ENCODE data around the gene LRRC47. TPM values are rescaled to one million over a fixed set of nuclear protein-coding genes. Genes with fewer than 3 reads are reported as not detected.

The LRRC47 gene
- total RNA-seq, 2 donors from 2014 or later, result 42.4 to 53.8 TPM

DNA sequence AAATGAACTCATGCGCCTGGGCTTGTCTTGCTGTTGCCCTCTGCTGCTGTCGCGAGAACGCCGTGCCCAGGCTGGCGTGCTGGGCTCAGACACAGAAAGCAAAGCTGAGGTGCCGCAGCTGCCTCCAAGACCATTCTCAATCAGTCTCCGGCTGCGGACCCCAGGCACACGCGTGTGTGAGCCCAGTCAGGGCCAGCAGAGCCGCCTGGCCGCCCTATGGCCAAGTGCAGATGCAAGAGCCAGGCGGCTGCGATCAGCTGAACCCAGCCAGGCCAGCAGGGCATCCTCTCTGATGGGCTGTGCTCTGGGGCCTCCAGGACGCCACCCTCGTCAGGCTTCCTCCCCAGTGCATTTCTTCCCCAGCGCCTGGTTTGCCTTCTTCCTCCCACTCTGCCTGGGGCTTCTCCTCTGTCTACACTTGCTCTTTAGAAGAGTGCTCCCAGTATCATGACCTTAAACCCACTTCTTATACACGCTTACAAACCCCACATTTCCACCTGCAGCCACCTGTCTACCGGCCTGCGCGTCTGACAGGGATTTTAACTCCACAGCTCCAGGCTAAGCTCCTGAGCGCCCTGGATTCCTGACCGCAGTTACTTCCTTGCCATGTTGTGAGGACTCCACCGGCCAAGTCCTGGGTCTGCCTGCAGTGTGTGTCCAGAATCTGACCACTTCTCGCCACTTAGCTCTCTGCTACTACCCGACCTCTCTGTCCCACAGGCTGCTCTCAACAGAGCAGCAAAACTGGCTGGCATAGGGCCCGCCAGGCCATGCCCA lies 21.7 kb upstream of the LRRC47 start:
- no peaks in the 10 kb centered on the region for H3K9me3 ChIP-seq
- no peaks in the 10 kb centered on the region for H3K4me1 ChIP-seq (replicated peaks)
- DNase-seq (ENCODE audit: low spot score), result no peak
- intact Hi-C loops (cut with DNase I), result no loop called here
- no peaks in the 10 kb centered on the region for H3K27me3 ChIP-seq (replicated peaks; ENCODE audit: insufficient read depth)
- H3K27ac ChIP-seq, result no peak overlapping the region
- no peak for TF ChIP-seq POLR2AphosphoS5 (IDR thresholded peaks at IDR 0.05)
- TF ChIP-seq, protein P1, sequence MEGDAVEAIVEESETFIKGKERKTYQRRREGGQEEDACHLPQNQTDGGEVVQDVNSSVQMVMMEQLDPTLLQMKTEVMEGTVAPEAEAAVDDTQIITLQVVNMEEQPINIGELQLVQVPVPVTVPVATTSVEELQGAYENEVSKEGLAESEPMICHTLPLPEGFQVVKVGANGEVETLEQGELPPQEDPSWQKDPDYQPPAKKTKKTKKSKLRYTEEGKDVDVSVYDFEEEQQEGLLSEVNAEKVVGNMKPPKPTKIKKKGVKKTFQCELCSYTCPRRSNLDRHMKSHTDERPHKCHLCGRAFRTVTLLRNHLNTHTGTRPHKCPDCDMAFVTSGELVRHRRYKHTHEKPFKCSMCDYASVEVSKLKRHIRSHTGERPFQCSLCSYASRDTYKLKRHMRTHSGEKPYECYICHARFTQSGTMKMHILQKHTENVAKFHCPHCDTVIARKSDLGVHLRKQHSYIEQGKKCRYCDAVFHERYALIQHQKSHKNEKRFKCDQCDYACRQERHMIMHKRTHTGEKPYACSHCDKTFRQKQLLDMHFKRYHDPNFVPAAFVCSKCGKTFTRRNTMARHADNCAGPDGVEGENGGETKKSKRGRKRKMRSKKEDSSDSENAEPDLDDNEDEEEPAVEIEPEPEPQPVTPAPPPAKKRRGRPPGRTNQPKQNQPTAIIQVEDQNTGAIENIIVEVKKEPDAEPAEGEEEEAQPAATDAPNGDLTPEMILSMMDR (IDR thresholded peaks at IDR 0.05), result no peak
- TF ChIP-seq POLR2A (IDR thresholded peaks at IDR 0.05), result no peak
- 89% methylated on average over 28 of the region's 28 CpGs for WGBS
- no peak overlapping the region for H3K4me3 ChIP-seq
- H3K36me3 ChIP-seq, result peaks cover 0 to 11% of the 10 kb centered on the region in 2 donors

DNA sequence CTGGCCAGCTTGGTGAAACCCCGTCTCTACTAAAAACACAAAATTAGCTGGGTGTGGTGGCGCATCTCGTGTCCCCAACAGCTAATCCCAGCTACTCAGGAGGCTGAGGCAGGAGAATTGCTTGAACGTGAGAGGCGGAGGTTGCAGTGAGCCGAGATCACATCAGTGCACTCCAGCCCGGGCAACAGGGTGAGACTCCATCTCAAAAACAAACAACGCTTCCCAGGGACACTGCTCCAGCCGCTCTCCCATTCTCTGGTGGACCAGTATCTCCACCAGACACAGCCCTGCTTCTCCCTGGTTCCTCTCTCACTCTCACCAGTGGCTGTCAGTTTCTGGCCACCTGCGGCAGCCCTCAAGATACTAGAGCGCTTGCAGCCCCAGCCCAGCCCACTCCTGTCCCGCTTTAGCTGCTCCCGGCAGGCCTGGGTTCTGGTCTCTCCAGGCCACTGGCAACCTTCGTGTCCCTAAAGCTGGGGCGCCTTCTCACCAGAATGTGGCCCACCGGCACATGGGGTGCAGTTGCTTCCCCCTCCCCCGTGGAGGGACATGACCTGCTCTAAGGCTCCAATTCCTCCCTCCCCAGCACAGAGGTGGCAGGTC lies 20.9 kb upstream of the LRRC47 start:
- intact Hi-C loops (cut with DNase I), result no loop called here
- DNase-seq (ENCODE audit: low spot score), result no peak
- 93% methylated on average over 17 of the region's 17 CpGs for WGBS
- Histone ChIP-seq H3K4me3 (no peak overlapping the region), H3K27ac (no peak overlapping the region), H3K27me3 (replicated peaks; ENCODE audit: insufficient read depth) (no peaks in the 10 kb centered on the region), H3K9me3 (no peaks in the 10 kb centered on the region), H3K4me1 (replicated peaks) (no peaks in the 10 kb centered on the region), H3K36me3 (peaks cover 0 to 9% of the 10 kb centered on the region in 2 donors)
- TF ChIP-seq POLR2A (IDR thresholded peaks at IDR 0.05) (no peak), POLR2AphosphoS5 (IDR thresholded peaks at IDR 0.05) (no peak)
- TF ChIP-seq, protein P1 (IDR thresholded peaks at IDR 0.05), result no peak

DNA sequence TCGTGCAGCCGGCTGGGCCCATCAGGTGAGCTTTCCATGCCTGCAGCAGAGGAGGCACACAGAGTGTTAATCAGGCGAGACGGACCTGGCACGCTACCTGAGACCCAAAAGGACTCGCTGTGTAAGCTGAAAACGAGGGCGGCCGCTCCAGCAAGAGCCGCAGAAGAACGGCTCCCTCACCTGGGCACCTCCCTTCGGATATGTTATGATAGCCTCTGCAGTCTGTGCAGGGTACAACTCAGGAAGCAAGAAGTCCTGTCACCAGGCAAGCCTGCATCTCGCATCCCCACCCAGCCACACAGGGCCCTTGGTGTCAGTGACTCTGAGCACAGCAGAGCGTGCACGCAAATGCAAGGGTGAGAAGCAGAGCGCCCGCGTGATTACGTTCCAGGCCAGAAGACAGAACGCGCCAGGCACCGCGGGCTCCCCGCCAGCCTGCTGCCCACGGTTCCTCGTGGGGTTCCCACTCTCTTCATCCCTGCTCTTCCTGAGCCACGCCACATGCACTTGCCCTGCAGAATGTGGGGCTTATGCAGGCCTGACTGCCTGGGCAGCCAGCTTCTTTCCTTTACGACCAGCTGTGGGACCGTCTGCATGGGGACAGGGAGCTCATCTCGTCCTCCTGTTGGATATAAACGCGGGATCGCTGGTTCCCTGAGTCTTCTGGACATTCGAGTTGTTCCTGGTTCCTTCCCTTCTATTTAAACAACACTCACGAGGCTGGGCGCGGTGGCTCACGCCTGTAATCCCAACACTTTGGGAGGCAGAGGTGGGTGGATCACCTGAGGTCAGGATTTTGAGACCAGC lies 20.2 kb upstream of the LRRC47 start:
- H3K4me3 ChIP-seq, result no peak overlapping the region
- no peaks in the 10 kb centered on the region for H3K4me1 ChIP-seq (replicated peaks)
- no peaks in the 10 kb centered on the region for H3K27me3 ChIP-seq (replicated peaks; ENCODE audit: insufficient read depth)
- H3K36me3 ChIP-seq, result peaks cover 0 to 8% of the 10 kb centered on the region in 2 donors
- no peak for DNase-seq (ENCODE audit: low spot score)
- intact Hi-C loops (cut with DNase I), result no loop called here
- TF ChIP-seq POLR2AphosphoS5 (IDR thresholded peaks at IDR 0.05) (no peak), POLR2A (IDR thresholded peaks at IDR 0.05) (no peak)
- TF ChIP-seq, protein P1 (IDR thresholded peaks at IDR 0.05), result no peak
- WGBS, result 88% methylated on average over 38 of the region's 38 CpGs
- no peaks in the 10 kb centered on the region for H3K9me3 ChIP-seq
- no peak overlapping the region for H3K27ac ChIP-seq

DNA sequence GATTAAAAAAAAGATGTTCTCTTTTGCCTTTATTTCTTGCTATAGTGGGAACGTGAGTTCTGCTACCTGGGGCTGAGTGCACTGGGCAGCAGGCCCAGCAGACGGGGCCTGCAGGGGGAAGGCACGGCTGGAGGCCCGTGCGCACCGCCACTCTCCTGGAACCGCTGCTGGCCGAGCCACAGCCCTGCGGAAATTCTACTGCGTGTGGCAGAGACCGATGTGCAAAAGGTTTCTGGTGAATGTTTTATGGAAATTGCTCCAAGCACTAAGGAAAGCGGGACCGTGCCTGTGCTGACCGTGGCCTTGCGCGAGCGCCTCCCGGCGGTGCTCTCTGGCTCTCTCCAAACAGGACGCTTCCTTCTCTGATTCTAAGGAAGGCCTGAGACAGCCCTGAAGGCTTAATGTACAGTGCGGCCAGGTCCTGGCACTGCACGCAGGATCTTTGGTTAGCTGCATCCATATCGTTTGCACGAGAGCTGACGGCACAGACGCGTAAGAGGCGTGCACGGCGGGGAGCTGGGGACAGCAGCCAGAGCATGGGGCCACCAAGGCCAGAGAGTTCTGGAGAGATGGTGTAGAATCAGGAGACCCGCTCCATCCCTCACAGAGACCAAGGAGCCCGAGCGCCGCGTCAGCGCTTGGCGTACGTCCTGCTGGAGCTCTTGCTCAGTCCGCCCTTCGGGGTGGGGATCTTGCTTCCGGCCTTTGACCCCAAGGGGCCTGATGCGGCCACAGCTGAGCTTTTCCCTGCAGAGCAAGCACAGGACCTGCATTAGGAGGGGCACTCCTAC lies 18.7 kb upstream of the LRRC47 start:
- no peaks in the 10 kb centered on the region for H3K4me1 ChIP-seq (replicated peaks)
- H3K27ac ChIP-seq, result no peak overlapping the region
- peaks cover 0 to 8% of the 10 kb centered on the region in 2 donors for H3K36me3 ChIP-seq
- no peaks in the 10 kb centered on the region for H3K9me3 ChIP-seq
- intact Hi-C loops (cut with DNase I), result no loop called here
- H3K27me3 ChIP-seq (replicated peaks; ENCODE audit: insufficient read depth), result no peaks in the 10 kb centered on the region
- no peak for DNase-seq (ENCODE audit: low spot score)
- WGBS, result 92% methylated on average over 42 of the region's 42 CpGs
- TF ChIP-seq, protein P1 (IDR thresholded peaks at IDR 0.05), result no peak
- no peak for TF ChIP-seq POLR2A (IDR thresholded peaks at IDR 0.05)
- no peak for TF ChIP-seq POLR2AphosphoS5 (IDR thresholded peaks at IDR 0.05)
- H3K4me3 ChIP-seq, result no peak overlapping the region
